ENCODE data around the gene SOCS3.

DNA sequence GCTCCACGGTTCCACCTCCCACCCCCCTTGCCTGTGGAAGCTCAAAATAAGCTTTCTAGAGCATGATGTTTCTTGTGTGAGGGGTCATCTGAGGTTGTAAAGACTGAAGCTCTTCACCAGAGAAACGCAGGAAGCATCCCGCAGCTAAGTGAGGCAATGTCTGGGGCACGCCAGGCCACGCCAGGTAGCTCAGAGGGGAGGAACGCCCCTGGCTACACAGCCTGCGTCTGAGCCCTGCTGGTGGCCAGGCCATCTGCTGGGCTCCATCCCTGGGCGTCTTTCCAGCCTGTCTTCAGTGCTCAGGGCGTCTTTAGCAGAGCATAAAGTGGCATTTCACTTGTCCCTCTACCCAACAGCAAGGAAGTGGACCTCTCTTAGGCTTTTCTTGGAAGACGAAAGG is 15.2 kb downstream of the SOCS3 start:
- TF ChIP-seq, protein P1, sequence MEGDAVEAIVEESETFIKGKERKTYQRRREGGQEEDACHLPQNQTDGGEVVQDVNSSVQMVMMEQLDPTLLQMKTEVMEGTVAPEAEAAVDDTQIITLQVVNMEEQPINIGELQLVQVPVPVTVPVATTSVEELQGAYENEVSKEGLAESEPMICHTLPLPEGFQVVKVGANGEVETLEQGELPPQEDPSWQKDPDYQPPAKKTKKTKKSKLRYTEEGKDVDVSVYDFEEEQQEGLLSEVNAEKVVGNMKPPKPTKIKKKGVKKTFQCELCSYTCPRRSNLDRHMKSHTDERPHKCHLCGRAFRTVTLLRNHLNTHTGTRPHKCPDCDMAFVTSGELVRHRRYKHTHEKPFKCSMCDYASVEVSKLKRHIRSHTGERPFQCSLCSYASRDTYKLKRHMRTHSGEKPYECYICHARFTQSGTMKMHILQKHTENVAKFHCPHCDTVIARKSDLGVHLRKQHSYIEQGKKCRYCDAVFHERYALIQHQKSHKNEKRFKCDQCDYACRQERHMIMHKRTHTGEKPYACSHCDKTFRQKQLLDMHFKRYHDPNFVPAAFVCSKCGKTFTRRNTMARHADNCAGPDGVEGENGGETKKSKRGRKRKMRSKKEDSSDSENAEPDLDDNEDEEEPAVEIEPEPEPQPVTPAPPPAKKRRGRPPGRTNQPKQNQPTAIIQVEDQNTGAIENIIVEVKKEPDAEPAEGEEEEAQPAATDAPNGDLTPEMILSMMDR (conservative IDR thresholded peaks at IDR 0.05; ENCODE audit: low read length): no peak
- TF ChIP-seq EZH2phosphoT487 (IDR thresholded peaks at IDR 0.05; ENCODE audit: borderline replicate concordance, low read depth, low read length): no peak

All from OCI-LY7 (cell line).